ENCODE data around the gene COL6A5.
"Not testable (repeated sequence)": the region's sequence is repeated elsewhere in the genome, so short reads cannot be mapped to it uniquely, and the experiment has no call there.

COL6A5 gene

GRCh38 chr3:130386604-130387263, 41.3 kb downstream of the COL6A5 start:
- no peak for DNase-seq

GRCh38 chr3:130389743-130390478, 44.4 kb downstream of the COL6A5 start:
- DNase-seq: no peak

GRCh38 chr3:130392266-130392665, 46.8 kb downstream of the COL6A5 start:
- no peak for DNase-seq

DNA sequence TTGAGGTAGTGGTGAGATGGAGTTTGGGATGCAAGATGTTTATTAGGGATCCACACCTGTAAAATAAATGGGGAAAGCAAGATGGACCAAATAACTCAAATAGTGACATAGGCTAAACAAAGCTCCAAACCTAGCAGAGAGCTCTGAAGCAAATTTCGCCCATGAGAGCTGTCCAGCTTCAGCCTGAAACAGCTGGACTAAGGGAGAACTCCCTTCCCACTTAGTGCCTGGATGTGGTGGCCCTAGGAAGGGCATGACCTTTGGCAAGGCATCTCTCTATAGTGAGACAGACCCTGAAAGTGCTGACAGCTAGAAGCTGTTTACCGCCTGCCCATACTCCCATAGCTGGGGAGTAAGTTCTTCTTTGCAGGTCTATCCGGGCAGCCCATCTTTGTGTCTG, 48.1 kb downstream of the COL6A5 start:
- DNase-seq: no peak

GRCh38 chr3:130395331-130395730, 49.9 kb downstream of the COL6A5 start:
- DNase-seq: no peak

GRCh38 chr3:130395916-130396315, 50.4 kb downstream of the COL6A5 start:
- no peak for DNase-seq

- DNase-seq: no peak
Measured at GRCh38 chr3:130404401-130404800, 58.9 kb downstream of the COL6A5 start.

- DNase-seq: no peak
Measured at GRCh38 chr3:130405956-130406355, 60.5 kb downstream of the COL6A5 start.

DNA sequence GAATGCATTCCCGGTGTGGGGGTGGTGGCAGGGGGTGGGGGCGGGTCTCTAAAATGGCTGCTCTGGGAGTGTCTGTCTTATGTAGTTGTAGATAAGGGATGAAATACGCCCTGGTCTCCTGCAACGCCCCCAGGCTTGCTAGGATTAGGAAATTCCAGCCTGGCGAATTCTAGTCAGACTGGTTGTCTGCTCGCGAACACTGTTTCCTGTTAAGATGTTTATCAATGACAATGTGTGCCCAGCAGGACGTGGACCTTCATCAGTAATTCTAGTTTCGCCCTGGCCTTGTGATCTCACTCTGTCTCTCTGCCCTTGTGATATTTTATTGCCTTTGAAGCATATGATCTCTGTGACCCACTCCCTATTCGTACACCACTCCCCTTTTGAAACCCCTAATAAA, 62.8 kb downstream of the COL6A5 start:
- not testable (repeated sequence) for DNase-seq

GRCh38 chr3:130411320-130411719, 65.8 kb downstream of the COL6A5 start:
- DNase-seq: no peak

DNA sequence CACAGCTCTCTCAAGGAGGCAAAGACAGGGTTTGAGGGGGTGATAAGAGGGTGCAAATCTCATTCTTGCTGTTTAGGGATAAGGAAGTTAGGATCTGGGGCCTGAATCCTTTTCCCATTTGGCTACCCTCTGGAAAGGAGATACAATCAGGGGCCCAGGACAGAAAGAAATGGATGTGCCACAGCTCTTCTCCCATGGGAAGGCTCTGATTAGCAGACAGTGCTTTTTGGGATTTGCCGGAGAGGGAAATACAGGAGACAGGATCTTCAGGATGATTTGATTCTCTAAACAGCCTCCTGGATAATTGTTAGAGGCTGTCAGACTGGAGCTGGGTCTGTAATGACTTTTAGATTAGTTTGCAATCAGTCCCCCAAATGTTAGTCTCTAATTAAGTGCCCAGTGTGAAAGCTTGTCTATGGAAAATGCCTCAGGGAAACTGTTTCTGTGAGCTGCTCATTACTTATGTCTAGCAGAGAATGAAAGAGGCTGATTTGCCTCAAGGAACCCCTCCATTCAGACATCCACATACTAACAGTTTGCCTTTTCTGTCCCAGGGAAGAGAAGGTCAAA, 67.6 kb downstream of the COL6A5 start:
- no peak for DNase-seq

- no peak for DNase-seq
Measured at GRCh38 chr3:130414457-130414856, 69.0 kb downstream of the COL6A5 start.

GRCh38 chr3:130420466-130420865, 75.0 kb downstream of the COL6A5 start:
- no peak for DNase-seq

DNA sequence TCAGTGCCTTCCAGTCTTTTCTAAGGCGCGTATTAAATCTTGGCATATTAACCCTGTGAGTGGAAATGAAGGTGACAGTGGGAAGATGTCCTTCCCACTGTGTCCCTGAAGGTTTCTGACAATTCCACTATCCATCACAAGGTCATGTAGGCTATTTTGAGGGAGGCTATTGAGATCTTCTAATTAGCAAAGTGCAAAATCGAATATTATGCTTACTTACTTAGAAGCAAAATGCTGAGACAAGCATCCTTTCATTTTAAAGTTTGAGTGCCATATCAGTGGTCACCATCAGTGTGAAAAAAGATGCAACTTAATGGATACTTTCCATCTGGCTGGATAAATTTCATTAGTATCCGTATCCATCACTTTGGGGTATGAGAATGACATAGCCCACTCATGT, 77.6 kb downstream of the COL6A5 start:
- no peak for DNase-seq

DNA sequence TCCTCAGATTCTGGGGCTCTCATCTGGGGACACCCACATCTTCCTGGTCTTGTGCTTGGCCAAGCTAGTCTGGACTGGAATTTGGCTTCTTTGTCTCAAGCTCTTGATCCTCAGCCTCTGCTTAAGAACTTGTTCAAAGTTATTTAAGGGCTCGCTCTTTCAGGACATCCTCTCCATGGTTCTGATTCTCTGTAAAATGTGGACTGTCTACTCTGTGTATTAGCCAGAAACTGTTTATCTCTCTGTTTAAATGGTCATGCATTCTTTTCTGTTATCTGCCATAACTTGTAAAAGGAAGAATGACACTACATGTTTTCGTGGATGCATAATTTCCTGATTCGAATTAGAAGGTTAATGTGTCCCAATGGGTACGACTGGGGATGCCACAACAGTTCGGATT, 79.4 kb downstream of the COL6A5 start:
- no peak for DNase-seq

DNA sequence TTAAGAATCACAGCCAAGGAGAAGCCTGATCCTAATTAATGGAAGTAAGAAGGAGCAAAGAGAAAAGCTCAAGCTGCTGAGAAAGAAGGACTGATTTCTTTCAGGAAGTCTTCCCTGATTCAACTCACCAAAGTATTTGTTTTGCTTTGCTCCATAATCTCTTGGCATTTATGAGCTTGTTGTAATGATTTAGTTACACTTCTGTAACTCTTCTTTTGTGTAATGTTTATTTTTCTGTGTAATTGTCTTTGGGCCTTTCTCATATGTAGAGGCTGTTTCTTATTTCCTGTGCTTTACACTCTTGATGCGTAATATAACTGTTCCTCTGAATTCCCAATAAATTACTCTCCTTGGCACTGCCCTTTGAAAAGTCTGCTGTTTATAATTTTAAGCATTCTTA, 80.0 kb downstream of the COL6A5 start:
- DNase-seq: no peak

DNA sequence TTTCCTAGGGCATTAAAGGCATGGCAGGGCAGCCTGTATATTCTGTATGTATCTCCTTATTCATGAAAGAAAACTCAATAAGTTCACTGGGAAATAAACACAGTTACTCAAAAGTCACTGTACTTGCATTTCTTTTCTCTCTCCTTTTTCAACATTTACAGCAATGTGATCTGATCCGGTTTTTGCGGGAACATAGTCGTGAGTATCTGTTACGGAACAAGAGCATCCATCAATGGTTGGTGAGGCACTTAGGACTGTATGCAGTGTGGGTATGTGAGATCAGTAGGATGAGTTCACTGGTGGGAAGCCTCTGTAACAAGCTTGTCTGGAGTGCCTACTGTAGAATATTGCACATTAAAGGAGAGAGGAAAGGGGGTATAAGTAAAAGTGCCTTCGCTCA, 80.7 kb downstream of the COL6A5 start:
- no peak for DNase-seq

DNA sequence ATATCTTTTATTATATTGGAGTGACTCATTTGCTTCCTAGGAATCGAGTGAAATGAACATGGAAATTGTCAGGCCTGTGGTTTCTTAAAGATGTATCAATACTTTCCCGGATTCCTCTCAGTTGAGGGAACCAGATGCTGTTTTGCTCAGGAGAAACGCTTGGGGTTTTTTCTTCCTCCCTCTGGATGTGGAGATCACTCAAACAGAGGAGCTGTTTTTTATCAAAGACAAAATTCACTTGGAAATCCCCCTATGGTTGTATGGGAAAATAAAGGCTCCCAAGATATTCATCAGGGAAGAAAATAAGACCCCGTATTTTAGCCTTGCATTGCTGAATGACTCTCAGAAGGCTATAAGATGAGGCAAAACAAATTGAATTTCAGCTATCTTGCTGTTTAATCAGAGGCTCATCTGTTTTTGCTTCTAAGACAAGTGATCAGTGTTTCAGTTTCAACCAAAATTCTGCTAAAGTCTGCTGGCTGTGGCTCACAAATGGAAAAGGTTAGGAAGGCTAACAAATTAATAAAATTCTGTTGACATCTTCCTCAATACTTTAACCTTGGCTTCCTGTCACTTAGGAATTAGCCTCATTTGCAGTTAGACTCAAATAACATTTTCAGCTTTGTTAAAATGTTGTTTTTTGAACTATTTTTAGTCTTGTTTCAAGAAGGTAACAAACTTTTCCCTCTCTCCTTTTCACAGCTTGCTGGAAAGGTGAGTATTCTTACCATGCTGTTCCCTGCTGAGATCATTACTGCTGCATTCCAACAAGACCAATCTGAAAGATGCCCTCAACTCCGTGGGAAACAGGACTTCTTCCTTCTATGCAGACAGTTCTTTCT, 83.6 kb downstream of the COL6A5 start:
- DNase-seq: no peak

DNA sequence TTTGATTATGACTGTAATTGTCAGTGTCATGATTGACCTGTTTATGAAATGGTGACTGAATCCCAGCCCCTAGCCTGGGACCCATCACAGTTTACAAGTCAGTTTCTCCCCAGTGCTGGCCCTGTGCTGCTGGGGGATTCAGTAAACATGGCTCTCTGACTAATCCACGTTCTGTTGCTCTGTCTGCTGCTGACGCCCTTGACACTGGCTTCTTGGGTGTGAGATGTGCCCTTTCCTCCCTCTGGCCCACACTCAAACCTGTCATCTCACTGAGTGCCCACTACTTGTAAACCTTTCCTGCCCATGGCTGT, 84.2 kb downstream of the COL6A5 start:
- DNase-seq: no peak

GRCh38 chr3:130430266-130430665, 84.8 kb downstream of the COL6A5 start:
- no peak for DNase-seq

GRCh38 chr3:130432086-130432485, 86.6 kb downstream of the COL6A5 start:
- not testable (repeated sequence) for DNase-seq

DNA sequence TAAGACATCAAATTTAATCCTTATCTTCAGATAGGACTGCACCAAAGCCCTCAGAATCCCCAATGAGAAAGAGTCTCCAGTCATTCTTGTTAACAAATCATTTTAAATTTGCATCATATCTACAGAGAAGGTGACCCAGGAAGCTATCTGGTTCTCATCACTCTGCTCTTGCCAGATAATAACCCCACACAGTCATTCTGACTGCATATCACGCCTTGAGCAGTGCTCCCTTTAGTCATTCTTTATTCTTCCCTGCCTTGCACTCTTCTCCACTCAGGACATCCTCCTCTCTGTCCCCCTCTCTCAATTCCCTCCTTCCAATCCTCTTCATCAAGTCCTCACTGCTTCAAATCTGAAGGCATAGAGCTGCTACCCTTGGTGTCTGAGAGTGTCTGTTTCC, 87.8 kb downstream of the COL6A5 start:
- DNase-seq: no peak

- DNase-seq: no peak
Measured at GRCh38 chr3:130442284-130442683, 96.8 kb downstream of the COL6A5 start.

DNA sequence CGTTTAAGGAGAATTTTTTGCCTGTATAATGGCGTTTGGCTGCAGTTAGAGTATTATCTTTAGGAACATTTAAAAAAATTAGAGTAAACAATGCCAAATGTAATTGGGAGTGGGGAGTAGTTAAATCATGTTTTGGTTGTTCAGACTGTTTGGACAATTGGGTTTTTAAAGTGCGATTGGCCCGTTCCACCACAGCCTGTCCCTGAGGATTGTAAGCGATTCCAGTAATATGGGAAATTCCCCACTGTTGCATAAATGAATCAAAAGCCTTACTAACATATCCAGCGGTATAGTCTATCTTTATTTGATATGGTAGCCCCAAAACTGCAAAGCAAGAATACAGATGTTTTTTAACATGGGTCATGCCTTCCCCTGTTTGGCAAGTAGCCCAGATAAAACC, 101.4 kb downstream of the COL6A5 start:
- not testable (repeated sequence) for DNase-seq
